Measurements from ENCODE around the gene CNDP1.

Gene CNDP1, protein sequence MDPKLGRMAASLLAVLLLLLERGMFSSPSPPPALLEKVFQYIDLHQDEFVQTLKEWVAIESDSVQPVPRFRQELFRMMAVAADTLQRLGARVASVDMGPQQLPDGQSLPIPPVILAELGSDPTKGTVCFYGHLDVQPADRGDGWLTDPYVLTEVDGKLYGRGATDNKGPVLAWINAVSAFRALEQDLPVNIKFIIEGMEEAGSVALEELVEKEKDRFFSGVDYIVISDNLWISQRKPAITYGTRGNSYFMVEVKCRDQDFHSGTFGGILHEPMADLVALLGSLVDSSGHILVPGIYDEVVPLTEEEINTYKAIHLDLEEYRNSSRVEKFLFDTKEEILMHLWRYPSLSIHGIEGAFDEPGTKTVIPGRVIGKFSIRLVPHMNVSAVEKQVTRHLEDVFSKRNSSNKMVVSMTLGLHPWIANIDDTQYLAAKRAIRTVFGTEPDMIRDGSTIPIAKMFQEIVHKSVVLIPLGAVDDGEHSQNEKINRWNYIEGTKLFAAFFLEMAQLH

DNA sequence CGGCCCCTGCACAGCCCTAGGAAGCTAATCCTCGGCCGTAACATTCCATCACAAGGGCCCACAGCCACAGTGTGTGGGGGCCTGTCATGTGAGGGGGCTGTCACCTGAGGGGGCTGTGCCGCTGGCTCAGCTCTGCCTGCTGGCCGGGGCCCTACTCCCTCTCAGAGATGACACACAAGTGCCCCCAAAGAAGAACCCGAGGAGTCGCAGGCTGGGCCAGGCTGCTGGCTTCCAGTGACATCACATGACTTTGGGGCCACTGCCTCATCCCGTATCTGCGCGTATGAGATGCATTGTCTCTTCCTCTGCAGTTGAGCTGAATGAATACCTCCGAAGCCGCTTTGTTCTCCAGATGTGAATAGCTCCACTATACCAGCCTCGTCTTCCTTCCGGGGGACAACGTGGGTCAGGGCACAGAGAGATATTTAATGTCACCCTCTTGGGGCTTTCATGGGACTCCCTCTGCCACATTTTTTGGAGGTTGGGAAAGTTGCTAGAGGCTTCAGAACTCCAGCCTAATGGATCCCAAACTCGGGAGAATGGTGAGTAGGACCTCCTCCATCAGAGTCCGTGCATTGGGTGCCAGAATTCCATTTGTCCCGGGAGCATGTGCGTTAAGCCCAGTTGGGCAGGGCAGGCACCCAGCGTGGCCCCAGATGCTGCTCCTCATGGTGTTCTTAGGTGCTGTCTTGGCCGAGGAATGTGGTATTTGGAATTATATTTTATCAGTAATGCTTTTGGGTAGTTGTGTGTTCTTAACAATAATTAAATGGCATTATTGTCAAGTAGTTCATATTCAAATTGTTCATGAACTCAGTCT, at the start of gene CNDP1:
CNDP1 (plus strand) TSS at position 351 of the 820 bp plus-strand sequence; CDS start at position 519, 168 bp downstream.
- no peaks in the 10 kb centered on the region for H3K4me1 Mint-ChIP-seq
- DNase-seq, result no peak
- no peak within 1 kb of the TSS for H3K27ac Mint-ChIP-seq
- H3K36me3 Mint-ChIP-seq (ENCODE audit: low read depth), result no peaks in the 10 kb centered on the region
- no peak within 1 kb of the TSS for H3K4me3 Mint-ChIP-seq
- peaks cover 4% of the 10 kb centered on the region for H3K27me3 Mint-ChIP-seq
- ATAC-seq, result no peak
- H3K9me3 Mint-ChIP-seq, result no peaks in the 10 kb centered on the region

DNA sequence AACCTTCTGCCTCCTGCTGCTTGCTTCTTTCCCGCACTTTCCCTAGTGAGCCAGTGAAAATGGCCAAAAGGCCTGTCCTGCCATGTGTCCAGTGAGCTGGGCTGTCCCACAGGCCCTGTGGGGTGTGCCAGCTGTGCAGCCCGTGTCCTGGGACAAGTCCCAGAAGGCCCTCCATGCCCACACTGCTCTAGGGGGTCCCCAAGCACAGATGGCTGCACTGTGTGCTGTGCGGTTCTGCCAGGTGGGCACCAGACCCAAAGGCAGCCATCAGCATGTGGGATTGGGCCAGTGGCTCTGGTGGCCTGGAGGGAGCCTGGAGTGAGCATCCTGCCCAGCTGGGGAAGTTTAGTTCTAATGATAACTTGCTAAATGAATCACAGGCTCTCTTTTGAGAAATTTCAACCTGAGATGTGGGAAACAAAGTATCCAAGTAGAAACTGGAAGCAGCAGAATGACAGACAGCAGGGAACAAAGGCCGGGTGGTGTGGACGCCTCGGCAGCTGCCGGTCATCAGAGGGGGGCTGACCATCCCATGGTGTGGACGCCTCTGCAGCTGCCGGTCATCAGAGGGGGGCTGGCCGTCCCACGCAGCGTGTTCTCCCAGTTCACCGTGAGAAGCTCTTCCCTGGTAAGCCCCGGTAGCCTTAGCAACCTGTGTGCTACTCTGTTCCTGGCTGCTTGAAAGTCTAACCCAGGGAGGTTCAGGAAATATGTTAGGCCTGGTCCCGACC, 48.0 kb upstream of the CNDP1 start:
- H3K27me3 Mint-ChIP-seq, result peaks cover 2% of the 10 kb centered on the region
- no peak overlapping the region for H3K4me3 Mint-ChIP-seq
- DNase-seq (no peak), ATAC-seq (no peak)
- H3K27ac Mint-ChIP-seq, result peak overlapping the region; percentile 54
- no peaks in the 10 kb centered on the region for H3K9me3 Mint-ChIP-seq
- H3K4me1 Mint-ChIP-seq, result peaks cover 19% of the 10 kb centered on the region
- no peaks in the 10 kb centered on the region for H3K36me3 Mint-ChIP-seq (ENCODE audit: low read depth)

DNA sequence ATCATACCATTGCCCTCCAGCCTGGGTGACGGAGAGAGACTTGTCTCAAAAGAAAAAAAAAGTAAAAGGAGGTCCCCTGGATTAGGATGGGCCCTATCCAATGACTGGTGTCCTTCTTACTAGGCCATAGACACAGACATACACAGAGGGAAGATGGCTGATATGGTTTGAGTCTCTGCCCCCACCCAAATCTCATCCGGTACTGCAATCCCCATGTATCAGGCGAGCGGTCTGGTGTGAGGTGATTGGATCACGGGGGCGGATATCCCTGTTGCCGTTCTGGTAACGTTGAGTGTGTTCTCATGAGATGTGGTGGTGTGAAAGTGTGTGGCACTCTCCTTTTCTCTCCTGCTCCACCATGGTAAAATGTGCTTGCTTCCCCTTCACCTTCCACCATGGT, 45.9 kb upstream of the CNDP1 start:
- no peak for ATAC-seq
- peaks cover 2% of the 10 kb centered on the region for H3K27me3 Mint-ChIP-seq
- no peak overlapping the region for H3K4me3 Mint-ChIP-seq
- no peak for DNase-seq
- no peaks in the 10 kb centered on the region for H3K36me3 Mint-ChIP-seq (ENCODE audit: low read depth)
- H3K27ac Mint-ChIP-seq, result no peak overlapping the region
- H3K9me3 Mint-ChIP-seq, result no peaks in the 10 kb centered on the region
- H3K4me1 Mint-ChIP-seq, result peaks cover 19% of the 10 kb centered on the region

- no peak overlapping the region for H3K27ac Mint-ChIP-seq
- peaks cover 22% of the 10 kb centered on the region for H3K4me1 Mint-ChIP-seq
- H3K36me3 Mint-ChIP-seq (ENCODE audit: low read depth), result no peaks in the 10 kb centered on the region
- H3K4me3 Mint-ChIP-seq, result no peak overlapping the region
- no peak for DNase-seq
- peaks cover 2% of the 10 kb centered on the region for H3K27me3 Mint-ChIP-seq
- no peak for ATAC-seq
- H3K9me3 Mint-ChIP-seq, result no peaks in the 10 kb centered on the region
These were observed 45.4 kb upstream of the CNDP1 start for GRCh38 chr18:74488864-74489263.

- Mint-ChIP-seq H3K4me3 (no peak overlapping the region), H3K36me3 (ENCODE audit: low read depth) (no peaks in the 10 kb centered on the region), H3K27ac (no peak overlapping the region), H3K27me3 (peaks cover 2% of the 10 kb centered on the region), H3K9me3 (no peaks in the 10 kb centered on the region), H3K4me1 (peaks cover 17% of the 10 kb centered on the region)
- DNase-seq (no peak), ATAC-seq (no peak)
These were observed 44.6 kb upstream of the CNDP1 start for GRCh38 chr18:74489676-74490075.

- no peak overlapping the region for H3K4me3 Mint-ChIP-seq
- DNase-seq, result no peak
- peaks cover 2% of the 10 kb centered on the region for H3K27me3 Mint-ChIP-seq
- peaks cover 13% of the 10 kb centered on the region for H3K4me1 Mint-ChIP-seq
- no peak for ATAC-seq
- no peak overlapping the region for H3K27ac Mint-ChIP-seq
- H3K9me3 Mint-ChIP-seq, result no peaks in the 10 kb centered on the region
- no peaks in the 10 kb centered on the region for H3K36me3 Mint-ChIP-seq (ENCODE audit: low read depth)
These were observed 42.0 kb upstream of the CNDP1 start for GRCh38 chr18:74492259-74492658.

DNA sequence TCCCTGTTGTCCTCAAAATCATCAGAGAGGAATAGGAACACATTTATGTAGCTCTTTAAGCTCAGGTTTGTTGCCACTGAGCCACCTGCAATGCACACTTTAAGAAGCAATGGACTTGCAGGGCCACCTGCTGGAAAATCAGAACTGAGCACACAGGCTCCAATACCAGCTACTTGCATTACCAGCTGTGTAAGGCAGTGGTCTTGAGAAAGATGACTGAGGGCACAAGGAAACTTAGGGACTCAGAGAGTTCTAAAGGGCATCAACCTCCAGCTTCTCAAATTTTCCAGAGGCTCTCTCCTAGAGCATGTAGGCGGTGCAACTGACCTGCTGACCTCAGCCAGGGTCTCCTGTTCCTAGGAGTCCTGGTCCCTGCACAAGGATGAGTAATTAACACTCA, 40.6 kb upstream of the CNDP1 start:
- Mint-ChIP-seq H3K4me1 (peaks cover 27% of the 10 kb centered on the region), H3K4me3 (no peak overlapping the region), H3K36me3 (ENCODE audit: low read depth) (no peaks in the 10 kb centered on the region), H3K27me3 (peaks cover 2% of the 10 kb centered on the region), H3K9me3 (no peaks in the 10 kb centered on the region), H3K27ac (no peak overlapping the region)
- DNase-seq, result peak; percentile 29
- peak; percentile 34 for ATAC-seq

DNA sequence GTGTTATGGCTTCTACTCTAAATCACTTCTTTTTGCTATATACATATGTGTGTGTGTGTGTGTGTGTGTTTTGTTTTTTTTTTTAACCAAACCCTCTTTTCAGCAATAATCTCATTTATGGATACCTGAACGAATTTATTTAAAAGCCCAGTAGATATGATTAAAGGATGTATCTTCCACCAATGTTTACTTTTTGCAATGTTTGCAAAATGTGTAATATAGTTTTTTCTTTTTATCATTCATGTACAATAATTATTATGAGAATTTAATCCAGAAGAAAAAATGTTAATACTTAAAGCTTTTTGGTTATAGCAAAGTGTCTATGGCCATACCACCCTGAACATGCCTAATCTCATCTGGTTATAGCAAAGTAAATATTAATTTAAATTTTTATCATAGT, 39.8 kb upstream of the CNDP1 start:
- Mint-ChIP-seq H3K4me1 (peaks cover 35% of the 10 kb centered on the region), H3K9me3 (no peaks in the 10 kb centered on the region), H3K4me3 (peak overlapping the region; percentile 42), H3K27ac (no peak overlapping the region), H3K27me3 (peaks cover 2% of the 10 kb centered on the region), H3K36me3 (ENCODE audit: low read depth) (peaks cover under 1% of the 10 kb centered on the region)
- no peak for ATAC-seq
- no peak for DNase-seq

- Mint-ChIP-seq H3K27me3 (peaks cover 2% of the 10 kb centered on the region), H3K27ac (peak within 1 kb of the TSS; percentile 99), H3K36me3 (ENCODE audit: low read depth) (peaks cover 10% of the 10 kb centered on the region), H3K4me3 (peak within 1 kb of the TSS; percentile 88), H3K9me3 (no peaks in the 10 kb centered on the region), H3K4me1 (peaks cover 46% of the 10 kb centered on the region)
- DNase-seq (peak; percentile 100), ATAC-seq (peak; percentile 72)
These were observed 38.5 kb upstream of the CNDP1 start, which contains the start of gene CNDP2 for GRCh38 chr18:74495581-74496507. CNDP2 (plus strand) TSS chr18:74496363; CDS start chr18:74499974, 3,611 bp downstream.

GRCh38 chr18:74496508-74497323, 37.6 kb upstream of the CNDP1 start:
- peak overlapping the region; percentile 99 for H3K27ac Mint-ChIP-seq
- DNase-seq (peak; percentile 53), ATAC-seq (peak; percentile 7)
- H3K36me3 Mint-ChIP-seq (ENCODE audit: low read depth), result peaks cover 18% of the 10 kb centered on the region
- no peaks in the 10 kb centered on the region for H3K9me3 Mint-ChIP-seq
- peaks cover 52% of the 10 kb centered on the region for H3K4me1 Mint-ChIP-seq
- H3K27me3 Mint-ChIP-seq, result peaks cover 2% of the 10 kb centered on the region
- peak overlapping the region; percentile 88 for H3K4me3 Mint-ChIP-seq

GRCh38 chr18:74497324-74497676, 37.0 kb upstream of the CNDP1 start:
- H3K4me1 Mint-ChIP-seq, result peaks cover 55% of the 10 kb centered on the region
- peak overlapping the region; percentile 99 for H3K27ac Mint-ChIP-seq
- no peak for DNase-seq
- ATAC-seq, result no peak
- H3K36me3 Mint-ChIP-seq (ENCODE audit: low read depth), result peaks cover 22% of the 10 kb centered on the region
- H3K9me3 Mint-ChIP-seq, result no peaks in the 10 kb centered on the region
- peak overlapping the region; percentile 88 for H3K4me3 Mint-ChIP-seq
- peaks cover 2% of the 10 kb centered on the region for H3K27me3 Mint-ChIP-seq

DNA sequence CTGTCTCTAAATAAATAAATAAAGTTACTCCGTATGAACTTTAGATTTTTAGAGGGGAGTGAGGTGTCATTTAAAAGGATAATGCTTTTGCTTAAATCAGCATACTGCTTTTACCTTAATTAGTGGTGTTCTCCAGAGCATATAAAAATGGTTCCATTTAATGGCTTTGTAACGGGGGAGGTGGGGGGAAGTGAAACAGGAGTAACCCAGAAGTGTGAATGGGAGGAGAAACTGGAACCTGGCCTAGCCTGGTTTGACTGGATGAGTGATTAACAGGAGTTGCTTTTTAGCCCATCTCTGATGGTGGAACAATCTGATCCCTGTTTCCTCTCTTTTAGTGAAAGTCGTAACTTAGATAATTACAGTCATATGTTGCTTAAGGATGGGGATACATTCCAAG, 36.5 kb upstream of the CNDP1 start:
- H3K36me3 Mint-ChIP-seq (ENCODE audit: low read depth), result peaks cover 26% of the 10 kb centered on the region
- H3K4me1 Mint-ChIP-seq, result peaks cover 55% of the 10 kb centered on the region
- DNase-seq, result no peak
- ATAC-seq, result no peak
- no peaks in the 10 kb centered on the region for H3K9me3 Mint-ChIP-seq
- H3K4me3 Mint-ChIP-seq, result peak overlapping the region; percentile 88
- peak overlapping the region; percentile 99 for H3K27ac Mint-ChIP-seq
- H3K27me3 Mint-ChIP-seq, result peaks cover 2% of the 10 kb centered on the region
